CD14-positive monocyte (primary cell): ENCODE measurements around the gene BRD9. TPM values are rescaled to one million over a fixed set of nuclear protein-coding genes. Genes with fewer than 3 reads are reported as not detected.

Experiments
- DNase-seq, 3 donors: peaks; one replicate each; pipeline ENCODE4 v3.0.0-alpha.2; 2011 to 2022
- H2AFZ ChIP-seq: 2 replicates; pipeline ENCODE4 v1.6.0; 2012; ENCODE audit warnings: mild to moderate bottlenecking, low read depth, low read length, inconsistent platforms; ENCODE audit not compliant: insufficient read depth, poor library complexity, severe bottlenecking
- H3K27ac ChIP-seq, 2 donors: 1 replicate in 1 of 2; 2 replicates in 1 of 2; pipeline ENCODE4 v1.5.1; 2012 to 2013; ENCODE audit warnings: low read length in 2 of 2, control low read depth in 1 of 2, inconsistent platforms in 1 of 2, low read depth in 1 of 2, mild to moderate bottlenecking in 1 of 2
- H3K27me3 ChIP-seq, 2 donors: one replicate each; pipeline versions ENCODE4 v1.6.0 to v1.6.1; 2011 to 2013; ENCODE audit warnings: low read length in 2 of 2; ENCODE audit not compliant: control insufficient read depth in 2 of 2, insufficient read depth in 2 of 2
- H3K36me3 ChIP-seq, 2 donors: replicated peaks in 1 of 2; 1 replicate in 1 of 2; 2 replicates in 1 of 2; pipeline versions ENCODE4 v1.5.1 to v1.6.1; 2012 to 2013; ENCODE audit warnings: low read length in 2 of 2, control low read depth in 1 of 2, inconsistent platforms in 1 of 2, mild to moderate bottlenecking in 1 of 2; ENCODE audit not compliant: insufficient read depth in 2 of 2, control insufficient read depth in 1 of 2
- H3K4me1 ChIP-seq, 2 donors: 1 replicate in 1 of 2; 2 replicates in 1 of 2; pipeline versions ENCODE4 v1.5.1 to v1.6.1; 2012 to 2013; ENCODE audit warnings: low read length in 2 of 2, control low read depth in 1 of 2, inconsistent platforms in 1 of 2, mild to moderate bottlenecking in 1 of 2, moderate library complexity in 1 of 2; ENCODE audit not compliant: insufficient read depth in 2 of 2, control insufficient read depth in 1 of 2
- H3K4me2 ChIP-seq: replicated peaks from 2 replicates; pipeline ENCODE3; 2012; ENCODE audit warnings: low read length, moderate library complexity, mild to moderate bottlenecking; ENCODE audit not compliant: poor library complexity, severe bottlenecking; ENCODE audit errors: extremely low read depth
- H3K4me3 ChIP-seq, 3 experiments: fragments of 200-600 bp in 1 of 3; sonication (generic) in 1 of 3; replicated peaks in 1 of 3; 1 replicate in 2 of 3; 2 replicates in 1 of 3; pipeline ENCODE4 v1.5.1; 2011 to 2013; ENCODE audit warnings: low read length in 3 of 3, mild to moderate bottlenecking in 3 of 3, control low read depth in 2 of 3, low read depth in 2 of 3, inconsistent platforms in 1 of 3, moderate library complexity in 1 of 3
- H3K79me2 ChIP-seq: 2 replicates; pipeline ENCODE4 v1.6.0; 2012; ENCODE audit warnings: mild to moderate bottlenecking, control low read depth, inconsistent platforms, low read length, moderate library complexity; ENCODE audit not compliant: insufficient read depth
- H3K9ac ChIP-seq: 2 replicates; pipeline ENCODE4 v1.6.0; 2017; ENCODE audit warnings: low read length, mild to moderate bottlenecking; ENCODE audit not compliant: insufficient read depth, poor library complexity, severe bottlenecking
- H3K9me3 ChIP-seq, 2 donors: replicated peaks in 1 of 2; 1 replicate in 1 of 2; 2 replicates in 1 of 2; pipeline versions ENCODE4 v1.5.1 to v1.6.1; 2012 to 2013; ENCODE audit warnings: low read length in 2 of 2, control low read depth in 1 of 2; ENCODE audit not compliant: control insufficient read depth in 1 of 2, insufficient read depth in 1 of 2
- H4K20me1 ChIP-seq: 2 replicates; pipeline ENCODE4 v1.6.0; 2012; ENCODE audit warnings: mild to moderate bottlenecking, low read length, control low read depth, moderate library complexity; ENCODE audit not compliant: insufficient read depth
- H3K27ac Mint-ChIP-seq, 7 donors: one replicate each; pipeline ENCODE4 v1.8.0; 2020; ENCODE audit warnings: mild to moderate bottlenecking in 7 of 7, mixed read lengths in 7 of 7, moderate library complexity in 6 of 7, inconsistent platforms in 2 of 7
- H3K27me3 Mint-ChIP-seq, 3 donors: one replicate each; pipeline ENCODE4 v1.8.0; 2021 to 2022; ENCODE audit warnings: low read depth in 3 of 3, mild to moderate bottlenecking in 3 of 3, mixed read lengths in 3 of 3, moderate library complexity in 3 of 3, inconsistent platforms in 1 of 3
- H3K36me3 Mint-ChIP-seq, 2 donors: one replicate each; pipeline ENCODE4 v1.8.0; 2020; ENCODE audit warnings: mixed read lengths in 2 of 2, inconsistent platforms in 1 of 2, mild to moderate bottlenecking in 1 of 2
- H3K4me1 Mint-ChIP-seq: one replicate; pipeline ENCODE4 v1.8.0; 2020; ENCODE audit warnings: mild to moderate bottlenecking, mixed read lengths
- H3K4me3 Mint-ChIP-seq, 2 donors: one replicate each; pipeline ENCODE4 v1.8.0; 2020; ENCODE audit warnings: mild to moderate bottlenecking in 2 of 2, mixed read lengths in 2 of 2, moderate library complexity in 1 of 2
- H3K9me3 Mint-ChIP-seq, 7 donors: one replicate each; pipeline ENCODE4 v1.8.0; 2020 to 2022; ENCODE audit warnings: mixed read lengths in 7 of 7, mild to moderate bottlenecking in 6 of 7, moderate library complexity in 6 of 7, inconsistent platforms in 2 of 7
- WGBS: methylation state at CpG from one replicate; pipeline ENCODE4 v1.1.5; 2013; ENCODE audit warnings: missing lambda C conversion rate; ENCODE audit not compliant: insufficient coverage; 5-methylcytosine and 5-hydroxymethylcytosine counted together
- intact Hi-C, 2 donors: fragments of 100-400 bp; cut with micrococcal nuclease; formaldehyde crosslinking; loops; one replicate each; pipeline versions ENCODE4 v1.15.0 to v1.15.1; 2023
- polyA plus RNA-seq, 3 donors: library from polyadenylated mRNA; depleted of rRNA in 1 of 3; unstranded in 2 of 3; stranded (reverse) in 1 of 3; fragments of 300-500 nt in 2 of 3; fragments of >200 nt in 1 of 3; fragmentation: Illumina TruSeq in 2 of 3; gene quantifications; 1 replicate in 2 of 3; 2 replicates in 1 of 3; pipeline ENCODE4 v1.2.3, GENCODE V29; 2012 to 2021
- TF ChIP-seq, protein P1 (sequence below): fragments of 200-600 bp; IDR thresholded peaks from one replicate; pipeline ENCODE4 v1.8.0; 2022; ENCODE audit warnings: antibody characterized with exemption, mild to moderate bottlenecking

The BRD9 gene
- polyA plus RNA-seq, 3 donors = 5.3 to 22.7 (median 9.3) TPM

DNA sequence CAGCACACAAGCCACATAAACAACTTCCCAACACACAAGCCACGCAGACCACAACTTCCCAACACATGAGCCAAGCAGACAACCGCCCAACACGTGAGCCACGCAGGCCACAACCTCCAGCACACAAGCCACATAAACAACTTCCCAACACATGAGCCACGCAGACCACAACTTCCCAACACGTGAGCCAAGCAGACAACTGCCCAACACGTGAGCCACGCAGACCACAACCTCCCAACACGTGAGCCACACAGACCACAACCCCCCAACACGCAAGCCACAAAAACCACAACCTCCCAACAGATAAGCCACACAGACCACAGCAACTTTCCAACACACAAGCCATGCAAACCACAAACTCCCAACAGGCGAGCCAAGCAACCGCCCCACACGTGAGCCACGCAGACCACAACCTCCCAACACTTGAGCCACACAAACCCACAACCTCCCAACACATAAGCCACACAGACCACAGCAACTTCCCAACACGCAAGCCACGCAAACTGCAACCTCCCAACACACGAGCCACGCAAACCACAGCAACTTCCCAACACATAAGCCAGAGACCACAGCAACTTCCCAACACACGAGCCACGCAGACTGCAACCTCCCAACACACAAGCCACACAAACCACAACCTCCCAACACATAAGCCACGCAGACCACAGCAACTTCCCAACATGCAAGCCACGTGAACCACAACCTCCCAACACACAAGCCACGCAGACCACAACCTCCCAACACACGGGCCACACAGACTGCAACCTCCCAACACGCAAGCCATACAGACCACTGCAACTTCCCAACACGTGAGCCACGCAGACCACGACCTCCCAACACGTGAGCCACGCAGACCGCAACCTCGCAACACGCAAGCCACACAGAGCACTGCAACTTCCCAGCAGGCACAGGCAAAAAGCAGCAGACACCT, 10.1 kb downstream of the BRD9 start:
- Histone ChIP-seq H3K4me3 (no peak overlapping the region), H3K79me2 (peaks cover 11% of the 10 kb centered on the region), H3K4me1 (no peaks in the 10 kb centered on the region), H2AFZ (no peak overlapping the region), H3K36me3 (peaks cover 76 to 83% of the 10 kb centered on the region in 2 donors), H4K20me1 (peaks cover 52% of the 10 kb centered on the region), H3K4me2 (no peak overlapping the region), H3K27me3 (no peaks in the 10 kb centered on the region), H3K9ac (no peak overlapping the region), H3K9me3 (no peaks in the 10 kb centered on the region), H3K27ac (no peak overlapping the region)
- 58% methylated on average over 33 of the region's 33 CpGs for WGBS
- peak overlapping the region in 3 of 7 donors; percentile 4 to 36 (median 16) for H3K27ac Mint-ChIP-seq
- DNase-seq = no peak
- peaks cover 7% of the 10 kb centered on the region for H3K4me1 Mint-ChIP-seq
- TF ChIP-seq, protein P1, sequence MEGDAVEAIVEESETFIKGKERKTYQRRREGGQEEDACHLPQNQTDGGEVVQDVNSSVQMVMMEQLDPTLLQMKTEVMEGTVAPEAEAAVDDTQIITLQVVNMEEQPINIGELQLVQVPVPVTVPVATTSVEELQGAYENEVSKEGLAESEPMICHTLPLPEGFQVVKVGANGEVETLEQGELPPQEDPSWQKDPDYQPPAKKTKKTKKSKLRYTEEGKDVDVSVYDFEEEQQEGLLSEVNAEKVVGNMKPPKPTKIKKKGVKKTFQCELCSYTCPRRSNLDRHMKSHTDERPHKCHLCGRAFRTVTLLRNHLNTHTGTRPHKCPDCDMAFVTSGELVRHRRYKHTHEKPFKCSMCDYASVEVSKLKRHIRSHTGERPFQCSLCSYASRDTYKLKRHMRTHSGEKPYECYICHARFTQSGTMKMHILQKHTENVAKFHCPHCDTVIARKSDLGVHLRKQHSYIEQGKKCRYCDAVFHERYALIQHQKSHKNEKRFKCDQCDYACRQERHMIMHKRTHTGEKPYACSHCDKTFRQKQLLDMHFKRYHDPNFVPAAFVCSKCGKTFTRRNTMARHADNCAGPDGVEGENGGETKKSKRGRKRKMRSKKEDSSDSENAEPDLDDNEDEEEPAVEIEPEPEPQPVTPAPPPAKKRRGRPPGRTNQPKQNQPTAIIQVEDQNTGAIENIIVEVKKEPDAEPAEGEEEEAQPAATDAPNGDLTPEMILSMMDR = no peak
- no peak overlapping the region for H3K4me3 Mint-ChIP-seq
- H3K9me3 Mint-ChIP-seq = peaks cover 0 to 10% (median 0%) of the 10 kb centered on the region in 7 donors
- H3K36me3 Mint-ChIP-seq = peaks cover 78 to 80% of the 10 kb centered on the region in 2 donors
- intact Hi-C loops = loop anchor here in 1 of 2 donors (10.0 kb wide), 1 partner anchor 922 kb away; the partner anchor contains the start of gene NDUFS6
- H3K27me3 Mint-ChIP-seq = peaks cover 0 to 2% (median 0%) of the 10 kb centered on the region in 3 donors

DNA sequence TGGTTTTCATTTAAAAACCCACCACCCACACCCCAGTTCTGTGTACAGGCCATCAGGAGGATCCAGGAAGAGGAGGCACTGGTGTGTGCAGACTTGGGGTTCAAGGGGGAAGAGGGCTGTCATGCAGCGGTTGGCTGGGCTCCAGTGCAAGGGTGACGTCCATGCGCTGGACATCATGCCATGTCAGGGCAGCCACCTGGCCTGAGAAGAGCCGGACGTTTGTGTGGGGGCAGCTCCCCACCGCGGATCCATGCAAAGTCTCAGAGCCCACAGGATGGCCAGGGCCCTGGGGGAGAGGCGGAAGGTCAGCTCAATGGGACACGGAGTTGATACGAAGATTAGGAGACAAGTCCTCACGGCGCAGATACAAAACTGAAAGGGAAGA, 11.1 kb downstream of the BRD9 start:
- TF ChIP-seq, protein P1 = no peak
- H3K79me2 ChIP-seq = peaks cover 11% of the 10 kb centered on the region
- peaks cover 78 to 80% of the 10 kb centered on the region in 2 donors for H3K36me3 Mint-ChIP-seq
- no peak overlapping the region for H2AFZ ChIP-seq
- no peaks in the 10 kb centered on the region for H3K9me3 ChIP-seq
- H3K9ac ChIP-seq = no peak overlapping the region
- H3K4me2 ChIP-seq = no peak overlapping the region
- peaks cover 76 to 83% of the 10 kb centered on the region in 2 donors for H3K36me3 ChIP-seq
- H3K4me1 Mint-ChIP-seq = peaks cover 7% of the 10 kb centered on the region
- no peak overlapping the region for H3K4me3 Mint-ChIP-seq
- no peaks in the 10 kb centered on the region for H3K27me3 ChIP-seq
- 98% methylated on average over 12 of the region's 12 CpGs for WGBS
- intact Hi-C loops = loop anchor here in 1 of 2 donors (10.0 kb wide), 1 partner anchor 923 kb away; the partner anchor contains the start of gene NDUFS6
- H3K27me3 Mint-ChIP-seq = peaks cover 0 to 2% (median 0%) of the 10 kb centered on the region in 3 donors
- H3K27ac Mint-ChIP-seq = no peak overlapping the region
- no peaks in the 10 kb centered on the region for H3K4me1 ChIP-seq
- no peak overlapping the region for H3K4me3 ChIP-seq
- H3K27ac ChIP-seq = no peak overlapping the region
- H4K20me1 ChIP-seq = peaks cover 52% of the 10 kb centered on the region
- peaks cover 0 to 10% (median 0%) of the 10 kb centered on the region in 7 donors for H3K9me3 Mint-ChIP-seq
- DNase-seq = no peak
